SJCRH30 (cell line): ENCODE results near the gene LPIN1. TPM values are rescaled to one million over a fixed set of nuclear protein-coding genes. Genes with fewer than 3 reads are reported as not detected.
"Not testable (repeated sequence)": the region's sequence is repeated elsewhere in the genome, so short reads cannot be mapped to it uniquely, and the experiment has no call there.

Source experiments
- DNase-seq, 2 experiments: peaks; one replicate each; pipeline ENCODE4 v3.0.0-alpha.2; 2015 to 2020
- H3K27ac ChIP-seq: fragments of 250-450 bp; sonication (Bioruptor Pico); 2 replicates; pipeline ENCODE4 v1.5.1; 2020; ENCODE audit warnings: mild to moderate bottlenecking, moderate library complexity
- H3K27me3 ChIP-seq: fragments of 250-450 bp; sonication (Bioruptor Pico); 2 replicates; pipeline ENCODE4 v1.5.1; 2020; ENCODE audit warnings: mild to moderate bottlenecking, moderate library complexity
- H3K36me3 ChIP-seq: fragments of 250-450 bp; sonication (Bioruptor Pico); 2 replicates; pipeline ENCODE4 v1.5.1; 2020; ENCODE audit warnings: mild to moderate bottlenecking, moderate library complexity
- H3K4me1 ChIP-seq: fragments of 250-450 bp; sonication (Bioruptor Pico); 2 replicates; pipeline ENCODE4 v1.5.1; 2020; ENCODE audit warnings: mild to moderate bottlenecking, moderate library complexity
- H3K4me3 ChIP-seq: fragments of 250-450 bp; sonication (Bioruptor Pico); 2 replicates; pipeline ENCODE4 v1.5.1; 2020; ENCODE audit warnings: mild to moderate bottlenecking, moderate library complexity
- H3K9me3 ChIP-seq: fragments of 250-450 bp; sonication (Bioruptor Pico); replicated peaks from 2 replicates; pipeline ENCODE4 v1.5.1; 2020; ENCODE audit warnings: mild to moderate bottlenecking, moderate library complexity
- total RNA-seq: library from RNA; depleted of rRNA; stranded (reverse); fragments of >200 nt; shearing (Covaris generic); gene quantifications from 2 replicates; pipeline ENCODE4 v1.2.3, GENCODE V29; 2014

LPIN1 gene
- total RNA-seq, 1 experiment from 2014 or later, result 37.0 TPM

DNA sequence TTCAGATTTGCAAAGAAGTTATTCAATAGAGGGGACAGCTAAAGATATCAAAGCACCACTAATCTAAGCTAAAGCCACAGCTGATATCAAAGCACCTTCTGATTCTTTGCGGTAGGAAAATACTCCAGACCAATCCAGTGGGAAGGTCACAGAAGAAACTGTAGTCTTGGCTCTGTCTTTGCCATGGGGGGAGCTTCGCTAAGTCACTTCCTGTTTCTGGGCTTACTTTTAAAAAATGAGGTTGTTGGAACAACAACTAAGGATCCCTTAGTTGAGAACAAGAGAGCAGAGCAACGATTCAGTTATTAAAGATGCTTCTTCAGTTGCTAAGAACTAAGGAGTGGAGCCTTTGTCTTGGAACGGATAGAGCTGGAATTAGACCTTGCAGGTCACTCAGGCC, 12.2 kb downstream of the LPIN1 start:
- no peak overlapping the region for H3K27ac ChIP-seq
- peaks cover 7% of the 10 kb centered on the region for H3K9me3 ChIP-seq
- H3K4me1 ChIP-seq, result no peaks in the 10 kb centered on the region
- H3K36me3 ChIP-seq, result peaks cover 4% of the 10 kb centered on the region; the same call in 1 of the 2 replicates
- DNase-seq, result no peak
- no peaks in the 10 kb centered on the region for H3K27me3 ChIP-seq
- H3K4me3 ChIP-seq, result no peak overlapping the region

DNA sequence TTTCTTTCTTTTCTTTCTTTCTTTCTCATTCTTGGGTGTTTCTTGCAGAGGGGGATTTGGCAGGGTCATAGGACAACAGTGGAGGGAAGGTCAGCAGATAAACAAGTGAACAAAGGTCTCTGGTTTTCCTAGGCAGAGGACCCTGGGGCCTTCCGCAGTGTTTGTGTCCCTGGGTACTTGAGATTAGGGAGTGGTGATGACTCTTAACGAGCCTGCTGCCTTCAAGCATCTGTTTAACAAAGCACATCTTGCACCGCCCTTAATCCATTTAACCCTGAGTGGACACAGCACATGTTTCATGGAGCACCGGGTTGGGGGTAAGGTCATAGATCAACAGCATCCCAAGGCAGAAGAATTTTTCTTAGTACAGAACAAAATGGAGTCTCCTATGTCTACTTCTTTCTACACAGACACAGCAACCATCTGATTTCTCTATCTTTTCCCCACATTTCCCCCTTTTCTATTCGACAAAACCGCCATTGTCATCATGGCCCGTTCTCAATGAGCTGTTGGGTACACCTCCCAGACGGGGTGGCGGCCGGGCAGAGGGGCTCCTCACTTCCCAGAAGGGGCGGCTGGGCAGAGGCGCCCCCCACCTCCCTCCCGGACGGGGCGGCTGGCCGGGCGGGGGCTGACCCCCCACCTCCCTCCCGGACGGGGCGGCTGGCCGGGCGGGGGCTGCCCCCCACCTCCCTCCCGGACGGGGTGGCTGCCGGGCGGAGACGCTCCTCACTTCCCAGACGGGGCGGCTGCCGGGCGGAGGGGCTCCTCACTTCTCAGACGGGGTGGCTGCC, 12.9 kb downstream of the LPIN1 start:
- not testable (repeated sequence) for H3K27ac ChIP-seq

DNA sequence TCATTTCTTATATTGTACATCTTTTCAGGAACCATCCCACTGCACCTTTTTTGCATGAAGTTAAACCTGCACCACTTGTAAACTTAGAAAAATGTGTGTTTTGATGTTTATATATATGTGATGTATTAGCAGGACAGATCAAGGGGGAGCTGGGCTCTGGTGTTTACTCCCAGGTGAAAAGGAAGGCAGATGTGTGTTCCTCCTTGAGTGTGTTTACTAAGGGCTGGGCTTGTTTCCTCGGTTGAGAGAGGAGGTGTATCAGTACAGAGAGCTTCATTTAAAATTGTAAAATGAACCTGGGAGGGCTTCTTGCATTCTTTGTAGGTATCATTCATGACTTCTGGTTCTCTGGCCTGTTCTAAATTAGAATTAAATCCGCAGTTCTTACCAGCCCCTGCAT, 14.8 kb downstream of the LPIN1 start:
- Histone ChIP-seq H3K27ac (no peak overlapping the region), H3K9me3 (peaks cover 7% of the 10 kb centered on the region), H3K27me3 (no peaks in the 10 kb centered on the region), H3K4me3 (no peak overlapping the region), H3K36me3 (peaks cover 14% of the 10 kb centered on the region; the same call in 1 of the 2 replicates), H3K4me1 (no peaks in the 10 kb centered on the region)
- no peak for DNase-seq

More for the DNA sequence above, 12.9 kb downstream of the LPIN1 start:
- not testable (repeated sequence) for H3K9me3 ChIP-seq, H3K36me3 ChIP-seq, DNase-seq, H3K4me1 ChIP-seq, H3K27me3 ChIP-seq, H3K4me3 ChIP-seq

DNA sequence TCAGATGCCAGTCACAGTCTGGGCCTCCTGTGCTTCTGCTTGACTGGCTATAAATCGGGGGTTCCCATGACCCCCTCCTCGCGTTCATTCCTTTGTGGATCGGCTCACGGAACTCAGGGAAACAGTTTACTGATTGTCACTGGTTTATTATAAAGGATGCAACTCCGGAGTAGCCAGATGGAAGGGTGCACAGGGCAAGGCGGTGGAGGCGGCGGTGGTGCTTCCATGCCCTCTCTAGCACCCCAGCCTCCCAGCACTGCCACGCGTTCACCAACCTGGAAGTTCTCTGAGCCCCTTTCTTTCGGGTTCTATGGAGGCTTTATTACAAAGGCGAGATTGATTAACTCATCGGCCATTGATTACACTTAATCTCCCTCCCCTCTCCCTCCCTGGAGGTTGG, 15.6 kb downstream of the LPIN1 start:
- no peaks in the 10 kb centered on the region for H3K4me1 ChIP-seq
- peaks cover 7% of the 10 kb centered on the region for H3K9me3 ChIP-seq
- H3K27me3 ChIP-seq, result no peaks in the 10 kb centered on the region
- H3K27ac ChIP-seq, result no peak overlapping the region
- no peak overlapping the region for H3K4me3 ChIP-seq
- DNase-seq, result no peak
- peaks cover 19% of the 10 kb centered on the region; the same call in 1 of the 2 replicates for H3K36me3 ChIP-seq

DNA sequence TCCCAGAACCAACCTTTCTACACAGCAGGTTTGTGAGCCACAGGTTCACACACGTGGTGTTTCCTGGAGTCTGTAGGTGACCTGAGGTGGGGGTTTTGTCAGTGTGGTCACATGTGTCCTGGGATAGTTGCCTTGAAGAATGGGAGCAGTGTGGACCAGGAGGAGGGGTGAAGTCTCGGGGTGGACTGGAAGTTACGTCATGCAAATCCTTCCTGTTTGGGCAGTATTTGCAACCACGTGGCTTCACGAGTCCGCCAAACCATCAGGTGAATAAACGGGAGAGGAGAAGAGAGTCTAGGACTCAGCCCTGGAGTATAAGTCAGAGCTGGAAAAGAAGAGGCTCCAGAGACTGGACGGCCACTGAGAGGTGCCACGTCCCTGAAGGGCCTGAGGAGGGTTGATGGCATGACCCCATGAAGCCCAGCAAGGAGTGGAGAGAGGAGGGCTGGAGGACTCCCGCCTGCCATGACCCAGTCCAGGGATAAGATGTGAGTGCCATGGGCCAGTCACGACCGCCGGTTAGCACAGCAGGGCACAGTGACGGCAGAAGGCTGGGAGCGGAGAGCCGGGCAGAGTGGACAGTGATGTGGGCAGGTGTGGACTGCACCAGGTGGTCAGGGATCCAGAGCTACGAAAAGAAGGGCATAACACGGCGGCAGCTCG, 16.5 kb downstream of the LPIN1 start:
- DNase-seq, result no peak
- Histone ChIP-seq H3K9me3 (peaks cover 7% of the 10 kb centered on the region), H3K4me1 (no peaks in the 10 kb centered on the region), H3K4me3 (no peak overlapping the region), H3K27ac (no peak overlapping the region), H3K36me3 (peaks cover 22% of the 10 kb centered on the region), H3K27me3 (no peaks in the 10 kb centered on the region)

DNA sequence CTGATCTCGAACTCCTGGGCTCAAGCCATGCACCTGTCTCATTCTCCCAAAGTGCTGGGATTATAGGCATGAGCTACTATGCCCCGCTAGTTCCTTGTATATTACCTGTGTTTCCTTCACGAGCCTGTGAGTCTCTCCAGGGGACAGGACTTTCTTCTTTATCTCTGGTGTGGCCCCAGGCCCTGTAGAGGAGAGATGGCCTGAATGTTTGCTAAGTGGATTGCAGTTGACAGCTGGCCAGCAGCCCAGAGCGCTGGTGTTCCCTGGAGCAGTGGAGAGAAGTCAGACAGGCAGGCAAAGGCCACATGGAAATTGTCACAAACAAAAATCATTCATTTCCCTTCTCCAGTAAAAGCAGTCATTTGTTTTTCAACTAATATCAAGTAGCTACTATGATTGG, 17.9 kb downstream of the LPIN1 start:
- H3K4me1 ChIP-seq, result no peaks in the 10 kb centered on the region
- no peaks in the 10 kb centered on the region for H3K27me3 ChIP-seq
- no peak overlapping the region for H3K27ac ChIP-seq
- H3K9me3 ChIP-seq, result no peaks in the 10 kb centered on the region
- H3K36me3 ChIP-seq, result peaks cover 27% of the 10 kb centered on the region
- DNase-seq, result no peak
- no peak overlapping the region for H3K4me3 ChIP-seq

DNA sequence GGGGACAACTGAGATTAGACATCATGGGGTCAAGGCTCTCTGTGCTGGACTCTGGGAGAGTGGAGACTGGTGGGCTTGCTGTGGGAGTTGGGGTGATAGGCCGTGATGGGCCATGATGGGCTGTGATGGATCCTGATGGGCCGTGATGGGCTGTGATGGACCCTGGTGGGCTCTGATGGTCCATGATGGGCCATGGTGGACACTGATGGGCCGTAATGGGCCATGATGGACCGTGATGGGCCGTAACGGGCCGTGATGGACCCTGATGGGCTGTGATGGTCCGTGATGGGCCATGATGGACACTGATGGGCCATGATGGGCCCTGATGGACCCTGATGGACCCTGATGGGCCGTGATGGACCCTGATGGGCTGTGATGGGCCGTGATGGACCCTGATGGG, 18.5 kb downstream of the LPIN1 start:
- DNase-seq, result no peak
- no peak overlapping the region for H3K4me3 ChIP-seq
- no peak overlapping the region for H3K27ac ChIP-seq

DNA sequence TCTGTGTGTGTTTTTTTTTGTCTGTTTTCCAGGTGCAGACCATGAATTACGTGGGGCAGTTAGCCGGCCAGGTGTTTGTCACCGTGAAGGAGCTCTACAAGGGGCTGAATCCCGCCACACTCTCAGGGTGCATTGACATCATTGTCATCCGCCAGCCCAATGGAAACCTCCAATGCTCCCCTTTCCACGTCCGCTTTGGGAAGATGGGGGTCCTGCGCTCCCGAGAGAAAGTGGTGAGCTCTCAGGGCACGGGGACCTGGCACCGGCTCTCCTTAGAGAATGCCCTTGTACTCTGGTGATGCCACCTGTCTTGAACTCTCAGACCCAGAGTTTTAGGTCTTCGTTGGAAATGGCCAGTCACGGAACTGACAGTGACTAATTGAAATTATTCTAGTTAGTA, 19.1 kb downstream of the LPIN1 start:
- Histone ChIP-seq H3K4me1 (no peaks in the 10 kb centered on the region), H3K36me3 (peaks cover 31% of the 10 kb centered on the region), H3K27ac (no peak overlapping the region), H3K4me3 (no peak overlapping the region), H3K27me3 (no peaks in the 10 kb centered on the region), H3K9me3 (no peaks in the 10 kb centered on the region)
- no peak for DNase-seq

More for the DNA sequence above, 18.5 kb downstream of the LPIN1 start:
- no peaks in the 10 kb centered on the region for H3K4me1 ChIP-seq
- no peaks in the 10 kb centered on the region for H3K9me3 ChIP-seq
- H3K27me3 ChIP-seq, result no peaks in the 10 kb centered on the region
- peaks cover 31% of the 10 kb centered on the region for H3K36me3 ChIP-seq

DNA sequence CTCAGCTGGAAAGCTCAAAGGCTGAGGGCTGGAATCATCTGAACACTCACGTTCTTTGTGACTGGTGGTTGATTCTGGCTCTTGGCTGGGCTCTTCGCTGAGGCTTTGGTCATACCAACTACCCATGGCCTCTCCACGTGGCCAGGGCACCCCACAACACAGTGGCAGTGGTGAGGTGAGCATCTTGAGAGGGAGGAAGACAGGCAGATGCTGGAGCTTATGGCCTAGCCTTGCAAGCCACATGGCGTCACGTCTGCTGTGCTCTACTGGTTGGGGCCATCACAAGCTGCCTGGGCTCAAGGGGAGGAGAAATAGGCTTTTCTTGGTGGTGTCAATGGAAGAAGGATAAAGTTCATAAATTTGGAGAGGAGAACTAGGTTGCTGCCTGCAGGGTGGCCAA, 19.6 kb downstream of the LPIN1 start:
- no peaks in the 10 kb centered on the region for H3K27me3 ChIP-seq
- no peaks in the 10 kb centered on the region for H3K9me3 ChIP-seq
- H3K36me3 ChIP-seq, result peaks cover 33% of the 10 kb centered on the region
- no peaks in the 10 kb centered on the region for H3K4me1 ChIP-seq
- H3K27ac ChIP-seq, result no peak overlapping the region
- no peak for DNase-seq
- no peak overlapping the region for H3K4me3 ChIP-seq

DNA sequence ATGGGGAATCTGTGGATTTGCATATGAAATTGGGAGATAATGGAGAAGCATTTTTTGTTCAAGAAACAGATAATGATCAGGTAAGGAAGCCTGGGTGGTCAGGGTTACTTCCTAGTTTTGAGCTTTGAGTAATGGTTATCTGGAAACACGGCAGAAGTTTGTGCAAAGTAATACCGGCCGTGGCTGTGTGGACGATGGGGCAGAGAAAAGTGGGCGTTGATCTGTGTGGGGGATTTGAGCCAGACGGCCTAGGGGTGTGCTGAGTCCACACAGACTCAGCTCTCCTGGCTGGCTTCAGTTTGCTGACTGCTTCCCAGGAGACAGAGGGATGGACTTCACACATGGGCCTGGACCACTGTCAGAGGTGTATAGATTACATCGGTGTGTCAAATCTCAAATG, 21.3 kb downstream of the LPIN1 start:
- Histone ChIP-seq H3K4me1 (no peaks in the 10 kb centered on the region), H3K36me3 (peaks cover 29% of the 10 kb centered on the region), H3K27me3 (no peaks in the 10 kb centered on the region), H3K4me3 (no peak overlapping the region), H3K27ac (no peak overlapping the region), H3K9me3 (no peaks in the 10 kb centered on the region)
- DNase-seq, result no peak

DNA sequence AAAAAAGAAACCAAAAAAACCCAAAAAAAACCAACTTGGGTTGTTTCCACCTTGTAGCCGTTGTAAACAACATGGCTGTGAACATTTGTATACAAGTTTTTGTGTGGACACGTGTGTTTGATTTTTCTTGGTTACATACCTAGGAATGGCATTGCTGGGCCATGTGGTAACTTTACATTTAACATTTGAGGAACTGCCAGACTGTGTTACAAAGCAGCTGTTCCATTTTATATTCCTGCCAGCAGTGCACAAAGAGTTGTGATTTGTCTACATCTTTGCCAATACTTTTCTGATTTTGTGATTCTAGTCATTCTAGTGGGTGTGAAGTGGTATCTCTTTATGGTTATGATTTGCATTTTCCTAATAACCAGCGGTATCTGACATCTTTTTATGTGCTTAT, 22.5 kb downstream of the LPIN1 start:
- Histone ChIP-seq H3K36me3 (peaks cover 32% of the 10 kb centered on the region), H3K4me1 (no peaks in the 10 kb centered on the region), H3K4me3 (no peak overlapping the region), H3K9me3 (no peaks in the 10 kb centered on the region), H3K27me3 (no peaks in the 10 kb centered on the region), H3K27ac (no peak overlapping the region)
- DNase-seq, result no peak

DNA sequence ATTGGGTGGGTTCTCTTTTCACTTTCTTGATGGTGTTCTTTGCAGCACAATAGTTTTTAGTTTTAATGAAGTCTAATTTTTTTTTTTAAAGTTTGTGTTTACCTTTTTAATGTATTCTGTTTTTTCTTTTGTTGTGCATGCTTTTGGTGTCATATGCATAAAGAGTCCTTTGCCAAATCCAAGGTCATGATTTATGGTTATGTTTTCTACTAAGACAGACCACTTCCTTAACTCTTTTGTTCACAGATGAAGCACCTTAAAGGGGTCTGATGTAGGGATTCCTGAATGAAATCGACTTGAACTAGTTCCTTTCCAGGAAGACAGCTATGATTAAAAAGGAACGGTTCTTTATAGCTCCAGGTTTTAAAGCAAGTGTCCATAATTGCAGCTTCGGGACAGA, 23.1 kb downstream of the LPIN1 start:
- no peaks in the 10 kb centered on the region for H3K9me3 ChIP-seq
- no peak for DNase-seq
- peaks cover 32% of the 10 kb centered on the region for H3K36me3 ChIP-seq
- H3K27ac ChIP-seq, result no peak overlapping the region
- no peak overlapping the region for H3K4me3 ChIP-seq
- H3K4me1 ChIP-seq, result peaks cover 4% of the 10 kb centered on the region; the same call in 1 of the 2 replicates
- no peaks in the 10 kb centered on the region for H3K27me3 ChIP-seq

DNA sequence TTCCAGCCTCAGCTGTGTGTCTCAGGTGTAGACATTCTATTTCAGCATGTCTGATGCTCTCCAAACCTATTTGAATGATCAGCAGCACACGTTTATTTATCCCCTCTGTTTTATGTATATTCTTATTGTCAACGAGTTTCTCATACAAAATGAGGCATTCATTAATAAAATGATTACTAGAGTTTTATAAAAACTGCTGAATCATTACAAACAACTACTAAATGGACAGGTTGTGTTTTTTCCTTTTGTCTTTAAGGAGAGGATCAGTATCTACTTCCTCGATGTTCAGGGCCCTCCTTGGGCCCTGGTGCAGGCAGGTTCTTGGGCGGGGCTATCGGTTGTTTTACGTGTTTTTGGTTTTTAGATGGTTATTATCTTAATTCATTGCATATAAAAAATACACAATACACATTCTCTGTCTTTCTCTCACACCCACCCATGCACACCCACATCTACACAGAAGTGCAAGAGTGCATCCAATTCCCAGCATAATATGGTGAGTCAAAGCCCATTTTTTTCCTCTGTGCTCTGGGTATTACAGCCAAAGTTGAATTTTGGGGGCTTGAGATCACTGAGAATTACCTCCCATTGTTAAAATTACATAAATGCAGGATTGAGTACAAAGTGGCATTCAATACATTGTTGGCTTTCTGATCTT, 24.2 kb downstream of the LPIN1 start:
- Histone ChIP-seq H3K9me3 (no peaks in the 10 kb centered on the region), H3K27ac (no peak overlapping the region), H3K36me3 (peaks cover 31% of the 10 kb centered on the region), H3K27me3 (no peaks in the 10 kb centered on the region), H3K4me1 (peaks cover 5% of the 10 kb centered on the region; the same call in 1 of the 2 replicates), H3K4me3 (no peak overlapping the region)
- DNase-seq, result no peak

DNA sequence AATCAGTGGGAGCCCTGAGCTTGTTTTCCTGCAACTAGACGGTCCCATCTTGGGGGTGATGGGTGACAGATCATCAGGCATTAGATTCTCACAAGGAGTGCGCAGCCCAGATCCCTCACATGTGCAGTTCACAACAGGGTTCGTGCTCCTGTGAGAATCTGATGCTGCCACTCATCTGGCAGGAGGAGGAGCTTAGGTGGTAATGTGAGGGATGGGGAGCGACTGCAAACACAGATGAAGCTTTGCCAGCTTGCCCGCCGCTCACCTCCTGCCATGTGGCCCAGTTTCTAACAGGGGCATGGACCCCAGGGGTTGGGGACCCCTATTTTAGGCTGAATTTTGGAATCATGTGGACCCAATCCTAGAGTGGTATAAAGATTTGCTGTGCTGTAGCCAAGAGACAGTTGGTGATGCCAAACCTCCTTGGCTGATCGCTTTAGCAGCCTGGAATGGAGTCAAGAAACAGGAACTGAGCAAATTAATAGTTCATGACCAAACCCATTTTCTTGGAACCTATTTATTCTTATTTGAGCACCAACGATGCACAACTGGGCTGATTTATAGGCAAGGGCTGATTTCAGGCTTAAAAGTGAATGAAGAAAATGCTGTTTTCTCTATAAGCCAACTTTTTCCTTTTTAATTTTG, 25.7 kb downstream of the LPIN1 start:
- no peaks in the 10 kb centered on the region for H3K27me3 ChIP-seq
- no peak overlapping the region for H3K4me3 ChIP-seq
- H3K9me3 ChIP-seq, result no peaks in the 10 kb centered on the region
- H3K4me1 ChIP-seq, result peaks cover 5% of the 10 kb centered on the region; the same call in 1 of the 2 replicates
- peaks cover 22% of the 10 kb centered on the region for H3K36me3 ChIP-seq
- no peak for DNase-seq
- H3K27ac ChIP-seq, result no peak overlapping the region

DNA sequence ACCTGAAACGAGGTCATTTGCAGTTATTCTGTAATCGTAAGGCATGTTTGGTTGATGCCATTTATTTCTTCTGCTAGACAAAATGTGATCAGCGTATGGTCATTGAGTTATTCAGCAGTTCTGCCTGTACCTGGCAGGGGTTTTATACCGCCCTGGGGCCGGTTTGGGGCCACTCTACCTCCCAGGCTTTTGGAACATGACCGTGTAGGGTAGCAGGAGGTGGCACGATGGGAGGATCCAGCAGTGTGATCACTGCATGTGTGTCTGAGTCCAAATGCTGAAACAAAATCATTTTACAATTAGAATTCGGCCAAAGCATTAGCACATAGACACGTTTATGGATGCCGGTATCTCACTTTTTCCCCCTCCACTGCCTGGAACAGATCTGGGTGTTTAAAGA, 26.7 kb downstream of the LPIN1 start:
- Histone ChIP-seq H3K4me3 (no peak overlapping the region), H3K27me3 (no peaks in the 10 kb centered on the region), H3K36me3 (peaks cover 19% of the 10 kb centered on the region), H3K9me3 (no peaks in the 10 kb centered on the region), H3K4me1 (peaks cover 5% of the 10 kb centered on the region; the same call in 1 of the 2 replicates), H3K27ac (no peak overlapping the region)
- DNase-seq, result no peak
